Transverse colon (tissue), 4 donors: ENCODE measurements around the gene RAB35.

ENCODE experiments used
- CTCF ChIP-seq, 5 experiments: fragments of 200-600 bp in 3 of 5; fragments of 450-650 bp in 2 of 5; sonication (generic) in 3 of 5; IDR thresholded peaks; 1 replicate in 2 of 5; 2 replicates in 3 of 5; pipeline ENCODE4 v1.5.1; 2016 to 2017; ENCODE audit warnings: antibody characterized with exemption in 5 of 5, inconsistent platforms in 3 of 5, mild to moderate bottlenecking in 2 of 5, moderate library complexity in 1 of 5
- EP300 ChIP-seq: sonication (generic); formaldehyde crosslinking; IDR thresholded peaks from one replicate; pipeline ENCODE4 v1.6.1; 2017; ENCODE audit warnings: antibody characterized with exemption, low read depth
- POLR2A ChIP-seq: fragments of 450-650 bp; IDR thresholded peaks from one replicate; pipeline ENCODE4 v1.6.1; 2016; ENCODE audit warnings: antibody characterized with exemption, mild to moderate bottlenecking, moderate library complexity
- POLR2AphosphoS5 ChIP-seq, 3 donors: sonication (generic); formaldehyde crosslinking; IDR thresholded peaks; one replicate each; pipeline ENCODE4 v1.6.1; 2016; ENCODE audit warnings: antibody characterized with exemption in 3 of 3

GRCh38 chr12:120157678-120158077, 41.1 kb upstream of the RAB35 start:
- TF ChIP-seq EP300 (no peak), POLR2AphosphoS5 (IDR thresholded peaks at IDR 0.05) (no peak), CTCF (IDR thresholded peaks at IDR 0.05) (no peak), POLR2A (no peak)
